ENCODE measurements around the gene RAB5IF. TPM values are rescaled to one million over a fixed set of nuclear protein-coding genes. Genes with fewer than 3 reads are reported as not detected.

The RAB5IF gene
- total and polyA plus RNA-seq, 9 of the 15 experiments (the other 6 are each of a cell fraction or from before 2014, with no cell fraction given), result 26.5 to 198 (median 134) TPM

- TF ChIP-seq CTCF (IDR thresholded peaks at IDR 0.05 in 2 of 3, conservative IDR thresholded peaks at IDR 0.05 in 1 of 3; ENCODE audit: insufficient read depth in 2 of 3, low read depth in 1 of 3, low read length in 3 of 3) (no peak), BCL6 (CRISPR knock-in tag; IDR thresholded peaks at IDR 0.05) (no peak), PTTG1 (tag; IDR thresholded peaks at IDR 0.05; ENCODE audit: low read depth) (no peak), TAL1 (IDR thresholded peaks at IDR 0.05) (no peak), NR2C1 (IDR thresholded peaks at IDR 0.05) (no peak), NR2C1 (tag; IDR thresholded peaks at IDR 0.05) (no peak), CBX2 (IDR thresholded peaks at IDR 0.05; ENCODE audit: insufficient read depth, low read length, poor library complexity, severe bottlenecking) (no peak), REST (IDR thresholded peaks at IDR 0.05; ENCODE audit: borderline replicate concordance) (no peak), REST (CRISPR knock-in tag; IDR thresholded peaks at IDR 0.05; ENCODE audit: low read depth) (no peak), BCOR (IDR thresholded peaks at IDR 0.05) (no peak)
These were observed 35.6 kb upstream of the RAB5IF start (continued) for GRCh38 chr20:36569847-36570429.

Measured in K562 (cell line).